NCI-H345 treated with DMSO at 0.1 percent for 48 hours (cell line): Measurements from ENCODE around the gene BIRC5.
"Not testable (repeated sequence)": the region's sequence is repeated elsewhere in the genome, so short reads cannot be mapped to it uniquely, and the experiment has no call there.

ENCODE experiments used
- DNase-seq: peaks from one replicate; lab custom pipeline; 2025; ENCODE audit not compliant: unreplicated experiment; lab: John Stamatoyannopoulos, UW

The BIRC5 gene

DNA sequence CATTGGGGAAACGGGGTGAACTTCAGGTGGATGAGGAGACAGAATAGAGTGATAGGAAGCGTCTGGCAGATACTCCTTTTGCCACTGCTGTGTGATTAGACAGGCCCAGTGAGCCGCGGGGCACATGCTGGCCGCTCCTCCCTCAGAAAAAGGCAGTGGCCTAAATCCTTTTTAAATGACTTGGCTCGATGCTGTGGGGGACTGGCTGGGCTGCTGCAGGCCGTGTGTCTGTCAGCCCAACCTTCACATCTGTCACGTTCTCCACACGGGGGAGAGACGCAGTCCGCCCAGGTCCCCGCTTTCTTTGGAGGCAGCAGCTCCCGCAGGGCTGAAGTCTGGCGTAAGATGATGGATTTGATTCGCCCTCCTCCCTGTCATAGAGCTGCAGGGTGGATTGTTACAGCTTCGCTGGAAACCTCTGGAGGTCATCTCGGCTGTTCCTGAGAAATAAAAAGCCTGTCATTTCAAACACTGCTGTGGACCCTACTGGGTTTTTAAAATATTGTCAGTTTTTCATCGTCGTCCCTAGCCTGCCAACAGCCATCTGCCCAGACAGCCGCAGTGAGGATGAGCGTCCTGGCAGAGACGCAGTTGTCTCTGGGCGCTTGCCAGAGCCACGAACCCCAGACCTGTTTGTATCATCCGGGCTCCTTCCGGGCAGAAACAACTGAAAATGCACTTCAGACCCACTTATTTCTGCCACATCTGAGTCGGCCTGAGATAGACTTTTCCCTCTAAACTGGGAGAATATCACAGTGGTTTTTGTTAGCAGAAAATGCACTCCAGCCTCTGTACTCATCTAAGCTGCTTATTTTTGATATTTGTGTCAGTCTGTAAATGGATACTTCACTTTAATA lies 10.4 kb downstream of the BIRC5 start:
- no peak for DNase-seq

DNA sequence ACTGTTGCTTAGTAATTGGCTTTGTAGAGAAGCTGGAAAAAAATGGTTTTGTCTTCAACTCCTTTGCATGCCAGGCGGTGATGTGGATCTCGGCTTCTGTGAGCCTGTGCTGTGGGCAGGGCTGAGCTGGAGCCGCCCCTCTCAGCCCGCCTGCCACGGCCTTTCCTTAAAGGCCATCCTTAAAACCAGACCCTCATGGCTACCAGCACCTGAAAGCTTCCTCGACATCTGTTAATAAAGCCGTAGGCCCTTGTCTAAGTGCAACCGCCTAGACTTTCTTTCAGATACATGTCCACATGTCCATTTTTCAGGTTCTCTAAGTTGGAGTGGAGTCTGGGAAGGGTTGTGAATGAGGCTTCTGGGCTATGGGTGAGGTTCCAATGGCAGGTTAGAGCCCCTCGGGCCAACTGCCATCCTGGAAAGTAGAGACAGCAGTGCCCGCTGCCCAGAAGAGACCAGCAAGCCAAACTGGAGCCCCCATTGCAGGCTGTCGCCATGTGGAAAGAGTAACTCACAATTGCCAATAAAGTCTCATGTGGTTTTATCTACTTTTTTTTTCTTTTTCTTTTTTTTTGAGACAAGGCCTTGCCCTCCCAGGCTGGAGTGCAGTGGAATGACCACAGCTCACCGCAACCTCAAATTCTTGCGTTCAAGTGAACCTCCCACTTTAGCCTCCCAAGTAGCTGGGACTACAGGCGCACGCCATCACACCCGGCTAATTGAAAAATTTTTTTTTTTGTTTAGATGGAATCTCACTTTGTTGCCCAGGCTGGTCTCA lies 11.2 kb downstream of the BIRC5 start:
- no peak for DNase-seq

DNA sequence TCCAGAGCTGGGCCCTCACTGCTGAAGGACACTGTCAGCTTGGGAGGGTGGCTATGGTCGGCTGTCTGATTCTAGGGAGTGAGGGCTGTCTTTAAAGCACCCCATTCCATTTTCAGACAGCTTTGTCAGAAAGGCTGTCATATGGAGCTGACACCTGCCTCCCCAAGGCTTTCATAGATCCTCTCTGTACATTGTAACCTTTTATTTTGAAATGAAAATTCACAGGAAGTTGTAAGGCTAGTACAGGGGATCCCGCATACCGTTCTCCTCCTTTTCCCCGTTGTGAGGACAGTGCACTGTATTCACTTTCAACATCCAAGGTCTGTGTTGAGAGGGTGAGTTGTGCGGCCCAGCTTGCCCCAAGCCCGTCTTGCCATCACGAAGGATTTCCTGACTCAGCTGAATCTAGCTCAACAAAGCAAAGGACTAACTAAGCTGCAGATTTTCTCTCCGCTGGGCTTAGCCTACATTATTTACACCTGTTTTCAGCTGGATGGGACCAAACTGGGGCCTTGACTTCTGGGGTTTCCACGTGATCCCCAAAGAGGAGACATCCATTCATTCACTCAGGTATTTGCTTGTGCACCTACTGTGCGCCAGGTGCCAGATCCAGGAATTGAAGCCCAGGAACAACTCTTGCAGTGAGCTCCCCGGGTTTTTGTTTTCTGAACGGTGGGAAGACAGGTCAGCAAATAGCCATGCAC lies 12.2 kb downstream of the BIRC5 start:
- no peak for DNase-seq

DNA sequence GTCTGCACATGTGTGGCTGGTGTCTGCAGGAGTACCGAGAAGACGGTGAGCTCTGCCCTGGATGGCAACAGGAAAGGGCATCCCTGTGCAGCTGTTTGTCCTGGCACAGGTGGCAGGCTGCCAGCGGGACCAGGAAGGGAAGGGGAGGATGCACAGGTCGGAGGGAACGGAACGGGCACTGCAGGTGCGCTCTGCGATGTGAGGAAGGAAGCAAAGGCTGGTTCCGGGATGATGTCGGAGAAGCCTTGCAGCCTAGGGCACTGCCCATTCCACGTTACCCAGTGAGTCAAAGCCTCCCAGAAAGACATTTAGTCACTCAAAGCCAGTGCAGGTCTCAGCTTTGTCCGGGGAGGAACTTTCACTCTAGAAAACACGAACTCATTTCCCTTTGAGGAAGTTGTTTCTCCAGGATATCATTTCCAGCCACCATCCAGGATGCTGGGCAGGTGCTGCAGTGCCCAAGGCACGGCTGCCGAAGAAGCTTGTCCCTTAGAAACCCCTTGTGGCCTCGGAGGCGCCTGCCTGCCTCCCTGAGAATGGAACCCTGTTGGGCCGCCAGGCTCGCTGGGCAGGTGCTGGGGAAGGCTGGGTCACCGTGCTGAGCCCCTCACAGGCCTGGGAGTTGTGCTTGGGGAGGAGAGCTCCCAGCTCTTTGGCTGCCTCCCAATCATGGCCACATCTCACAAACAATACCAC lies 12.9 kb downstream of the BIRC5 start:
- no peak for DNase-seq

DNA sequence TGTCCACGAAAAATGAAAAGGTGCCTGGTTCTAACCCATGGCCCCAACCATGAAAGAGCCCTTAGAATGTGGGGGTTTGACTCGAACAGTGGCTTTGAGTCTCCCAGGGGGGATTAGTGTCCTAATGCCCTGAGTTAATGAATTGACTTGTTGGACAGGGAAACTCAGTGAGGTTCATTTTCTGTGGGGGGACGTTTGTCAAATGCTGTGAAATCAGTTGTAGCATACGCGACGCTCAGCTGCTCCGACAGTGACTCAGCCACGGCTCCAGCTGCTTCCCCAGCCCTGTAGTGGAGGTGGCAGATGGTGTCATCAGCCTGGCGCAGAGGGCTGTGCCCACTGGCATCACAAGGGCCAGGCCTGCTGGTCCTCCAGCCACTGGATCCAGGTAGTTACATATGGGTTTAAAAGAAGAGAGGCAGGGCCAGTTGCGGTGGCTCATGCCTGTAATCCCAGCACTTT lies 13.4 kb downstream of the BIRC5 start:
- DNase-seq: no peak

DNA sequence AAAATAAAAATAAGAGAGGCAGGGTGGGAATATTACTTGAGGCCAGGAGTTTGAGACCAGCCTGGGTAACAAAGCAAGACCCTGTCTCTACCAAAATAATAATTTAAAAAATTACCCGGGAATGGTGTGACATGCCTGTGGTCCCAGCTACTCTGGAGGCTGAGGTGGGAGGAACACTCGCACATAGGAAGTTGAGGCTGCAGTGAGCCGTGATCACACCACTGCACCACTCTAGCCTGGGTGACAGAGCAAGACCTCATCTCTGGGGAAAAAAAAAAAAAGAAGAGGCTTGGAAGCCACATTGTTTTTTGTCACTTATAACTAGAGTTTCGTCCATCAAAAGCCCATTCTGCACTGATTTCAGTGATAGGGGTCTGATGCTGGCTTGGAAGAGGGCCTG lies 14.1 kb downstream of the BIRC5 start:
- no peak for DNase-seq

DNA sequence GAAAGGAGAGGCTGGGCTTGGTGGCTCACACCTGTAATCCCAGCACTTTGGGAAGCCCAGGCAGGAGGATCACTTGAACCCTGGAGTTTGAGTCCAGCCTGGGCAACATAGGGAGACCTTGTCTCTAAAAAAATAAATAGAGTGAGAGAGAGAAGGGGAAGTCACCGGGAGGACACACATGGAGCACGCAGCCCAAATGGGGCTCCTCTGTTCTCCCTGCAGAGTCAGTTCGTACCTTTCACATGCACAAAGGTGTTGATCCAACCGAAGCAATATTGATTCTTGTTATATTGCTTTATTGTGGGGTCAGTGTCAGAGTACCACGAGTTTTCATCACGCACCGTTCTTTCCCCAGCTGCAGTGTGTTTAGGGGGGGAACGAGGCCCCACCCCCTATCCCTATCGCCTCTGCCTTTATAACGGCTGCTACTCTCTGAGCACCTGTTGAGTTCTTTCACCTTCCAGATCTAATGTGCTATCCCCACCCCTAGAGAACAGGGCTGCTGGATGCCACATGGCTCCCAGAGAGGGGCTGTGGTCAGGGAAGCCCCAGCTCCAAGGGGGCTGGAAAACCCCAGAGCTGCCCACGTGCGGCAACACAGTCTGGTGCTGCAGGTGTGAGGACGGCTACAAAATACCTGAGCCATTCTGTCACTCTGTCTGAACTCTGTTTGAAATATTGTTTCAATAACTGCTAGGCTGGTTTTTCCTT lies 16.4 kb downstream of the BIRC5 start:
- DNase-seq: no peak

DNA sequence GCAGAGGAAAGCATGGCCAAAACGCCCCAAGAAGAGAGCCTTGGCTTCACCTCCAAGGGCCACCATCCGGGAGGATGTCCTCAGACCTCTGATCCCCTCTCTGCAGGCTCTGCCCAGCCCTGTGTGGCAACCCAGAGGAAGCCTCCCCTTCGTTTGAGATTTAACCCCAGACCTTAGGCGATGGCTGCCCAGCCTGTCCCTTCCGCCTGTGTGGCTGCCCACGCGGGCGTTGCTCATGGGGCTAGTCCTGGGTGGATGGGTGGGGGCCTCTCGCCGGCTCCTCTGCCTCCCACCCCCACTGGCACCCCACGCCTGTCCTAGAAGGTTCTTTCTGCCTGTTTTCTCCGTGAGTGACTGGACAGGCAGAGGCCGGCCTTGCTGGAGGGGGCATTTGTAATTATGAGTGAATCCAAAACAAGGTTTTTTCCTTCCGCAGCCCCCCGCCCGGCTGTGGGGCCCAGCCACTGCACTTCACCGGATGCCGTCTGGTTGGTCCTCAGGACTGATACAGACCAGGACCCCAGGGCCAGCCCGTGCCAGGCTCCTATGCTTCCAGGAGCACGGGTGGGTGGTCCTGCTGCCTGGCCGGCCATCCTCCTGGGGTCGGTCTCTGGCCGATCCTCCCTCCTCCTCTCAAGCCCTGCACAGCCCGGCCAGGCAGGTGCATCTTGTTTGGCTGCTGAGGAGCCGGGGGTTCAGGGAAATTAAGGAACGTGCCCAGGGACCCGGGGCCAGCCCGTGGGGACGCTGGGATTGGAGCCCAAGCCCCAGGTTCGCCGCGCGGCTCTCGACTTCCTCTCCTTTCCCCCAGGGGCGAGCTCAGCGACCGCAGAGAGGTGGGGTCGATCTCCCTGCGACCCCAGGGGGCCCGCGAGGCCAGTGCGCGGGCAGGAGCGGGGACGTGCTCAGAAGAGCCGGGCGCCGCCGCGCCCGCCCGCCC lies 17.2 kb downstream of the BIRC5 start, which contains the start of gene TMEM235:
TMEM235 (plus strand) TSS at position 636 of the 940 bp plus-strand sequence. CDS start 393 bp downstream, outside the sequence.
- DNase-seq: no peak

DNA sequence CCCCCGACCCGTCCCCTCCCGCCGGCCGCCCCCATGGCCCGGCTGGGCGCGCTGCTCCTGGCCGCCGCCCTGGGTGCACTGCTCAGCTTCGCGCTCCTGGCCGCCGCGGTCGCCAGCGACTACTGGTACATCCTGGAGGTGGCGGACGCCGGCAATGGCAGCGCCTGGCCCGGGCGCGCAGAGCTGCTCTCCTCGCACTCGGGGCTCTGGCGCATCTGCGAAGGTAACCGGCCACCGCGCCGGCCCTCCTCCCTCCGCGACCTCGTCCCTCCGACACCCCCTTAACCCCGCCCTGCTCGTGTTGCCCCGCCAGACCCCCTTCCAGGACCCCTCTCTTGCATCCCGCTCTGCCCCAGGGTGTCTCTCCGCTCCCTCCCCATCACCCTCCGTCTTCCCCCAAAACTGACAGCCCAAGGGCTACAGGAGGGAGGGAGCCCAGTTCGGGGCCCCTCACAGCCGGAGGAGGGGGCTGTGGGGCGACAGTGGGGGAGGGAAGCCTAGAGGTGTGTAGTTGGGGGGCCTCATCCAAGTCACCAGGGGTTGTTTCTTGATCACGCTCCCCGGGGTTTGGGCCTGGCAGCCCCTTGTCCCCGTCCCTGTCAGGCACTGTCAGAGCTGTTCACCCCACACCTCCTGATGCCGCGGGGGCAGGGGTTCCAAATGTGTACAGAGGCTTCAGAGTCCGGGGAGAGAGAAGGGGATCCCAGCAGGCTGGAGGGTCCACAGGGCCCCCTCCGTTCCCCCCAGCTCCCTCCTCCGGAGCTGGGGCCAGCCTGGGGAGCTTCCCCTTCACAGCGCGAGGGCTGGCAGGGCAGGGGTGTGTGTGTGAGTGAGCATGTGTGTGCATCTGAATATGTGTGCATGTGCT lies 18.2 kb downstream of the BIRC5 start:
- no peak for DNase-seq

DNA sequence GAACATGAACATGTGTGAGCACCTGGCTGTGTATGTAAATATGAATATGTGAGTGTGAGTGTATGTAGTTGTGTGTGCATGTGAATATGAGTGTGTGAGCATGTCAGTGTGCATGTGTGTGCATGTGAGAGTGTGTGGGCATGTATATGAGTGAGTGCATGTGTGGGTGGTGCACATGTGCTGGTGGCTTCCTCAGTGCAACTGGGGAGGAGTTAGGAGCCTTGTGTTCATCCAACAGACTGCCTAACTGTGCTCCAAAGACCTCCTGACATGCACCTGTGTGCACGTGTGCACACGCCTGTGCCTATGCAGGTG lies 18.8 kb downstream of the BIRC5 start:
- no peak for DNase-seq

DNA sequence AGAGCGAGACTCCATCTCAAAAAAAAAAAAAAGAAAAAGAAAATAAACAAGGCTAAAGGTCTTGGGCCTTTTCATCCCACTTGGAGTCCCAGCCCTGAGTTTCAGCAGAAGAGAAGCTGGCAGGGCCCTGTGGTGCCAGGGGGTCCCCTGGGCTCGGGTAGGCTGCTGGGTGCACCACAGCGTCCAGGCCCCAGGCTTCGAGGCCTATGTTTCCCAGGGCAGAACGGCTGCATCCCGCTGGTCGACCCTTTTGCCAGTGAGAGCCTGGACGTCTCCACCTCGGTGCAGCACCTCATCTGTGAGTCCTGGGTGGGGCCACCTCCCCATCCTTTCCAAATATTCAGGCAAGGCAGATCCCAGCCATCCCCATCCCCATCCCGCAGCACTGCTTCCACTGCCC lies 19.6 kb downstream of the BIRC5 start:
- no peak for DNase-seq

DNA sequence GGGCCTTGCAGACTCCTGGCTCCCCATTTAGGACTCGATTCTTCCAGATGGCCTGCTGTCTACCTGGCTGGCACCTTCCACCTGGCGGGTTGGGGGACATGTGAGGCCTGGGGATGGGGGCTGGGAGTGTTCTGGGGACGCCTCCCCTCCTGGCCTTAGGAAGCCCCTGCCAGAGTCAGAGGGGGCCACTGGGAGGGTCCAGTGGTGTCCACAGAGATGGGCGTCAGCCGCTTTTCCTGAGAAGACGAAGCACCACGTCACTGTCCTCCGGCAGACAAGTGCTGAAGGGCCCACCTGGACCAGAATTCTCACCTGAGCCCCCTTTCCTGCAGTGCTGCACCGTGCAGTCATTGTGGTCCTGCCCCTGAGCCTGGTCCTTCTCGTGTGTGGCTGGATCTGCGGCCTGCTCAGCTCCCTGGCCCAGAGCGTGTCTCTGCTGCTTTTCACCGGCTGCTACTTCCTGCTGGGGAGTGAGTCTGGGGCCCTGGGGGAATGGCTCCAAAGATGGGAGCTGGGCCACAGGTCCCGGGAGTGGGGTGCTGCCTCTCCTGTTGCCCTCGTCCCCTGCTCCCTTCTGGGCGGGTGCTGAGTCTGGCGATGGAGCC lies 20.3 kb downstream of the BIRC5 start:
- DNase-seq: no peak

DNA sequence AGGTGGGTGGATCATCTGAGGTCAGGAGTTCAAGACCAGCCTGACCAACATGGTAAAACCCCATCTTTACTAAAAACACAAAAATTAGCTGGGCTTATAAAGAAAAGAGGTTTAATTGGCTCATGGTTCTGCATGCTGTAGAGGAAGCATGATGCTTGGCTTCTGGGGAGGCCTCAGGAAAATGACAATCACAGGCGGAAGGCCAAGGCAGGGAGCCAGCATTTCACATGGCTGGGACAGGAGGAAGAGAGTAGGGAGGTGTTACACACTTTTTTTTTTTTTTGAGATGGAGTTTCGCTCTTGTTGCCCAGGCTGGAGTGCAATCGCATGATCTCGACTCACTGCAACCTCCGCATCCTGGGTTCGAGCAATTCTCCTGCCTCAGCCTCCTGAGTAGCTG lies 21.0 kb downstream of the BIRC5 start:
- not testable (repeated sequence) for DNase-seq

DNA sequence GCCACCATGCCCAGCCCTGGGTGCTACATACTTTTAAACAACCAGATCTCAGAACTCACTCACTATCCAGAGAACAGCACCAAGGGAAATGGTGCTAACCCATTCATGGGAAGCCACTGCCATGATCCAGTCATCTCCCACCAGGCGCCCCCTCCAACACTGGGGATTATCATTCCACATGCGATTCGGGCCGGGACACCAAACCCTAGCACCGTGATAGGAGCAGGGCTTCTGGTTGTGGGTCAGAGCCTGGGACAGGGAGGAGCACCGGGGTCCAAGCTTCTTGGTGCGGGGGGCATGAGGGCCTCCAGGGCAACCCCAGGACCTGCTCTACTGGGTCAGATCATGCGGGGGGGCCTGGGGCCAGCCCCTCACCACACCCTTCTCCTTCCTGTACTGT lies 21.8 kb downstream of the BIRC5 start:
- no peak for DNase-seq

DNA sequence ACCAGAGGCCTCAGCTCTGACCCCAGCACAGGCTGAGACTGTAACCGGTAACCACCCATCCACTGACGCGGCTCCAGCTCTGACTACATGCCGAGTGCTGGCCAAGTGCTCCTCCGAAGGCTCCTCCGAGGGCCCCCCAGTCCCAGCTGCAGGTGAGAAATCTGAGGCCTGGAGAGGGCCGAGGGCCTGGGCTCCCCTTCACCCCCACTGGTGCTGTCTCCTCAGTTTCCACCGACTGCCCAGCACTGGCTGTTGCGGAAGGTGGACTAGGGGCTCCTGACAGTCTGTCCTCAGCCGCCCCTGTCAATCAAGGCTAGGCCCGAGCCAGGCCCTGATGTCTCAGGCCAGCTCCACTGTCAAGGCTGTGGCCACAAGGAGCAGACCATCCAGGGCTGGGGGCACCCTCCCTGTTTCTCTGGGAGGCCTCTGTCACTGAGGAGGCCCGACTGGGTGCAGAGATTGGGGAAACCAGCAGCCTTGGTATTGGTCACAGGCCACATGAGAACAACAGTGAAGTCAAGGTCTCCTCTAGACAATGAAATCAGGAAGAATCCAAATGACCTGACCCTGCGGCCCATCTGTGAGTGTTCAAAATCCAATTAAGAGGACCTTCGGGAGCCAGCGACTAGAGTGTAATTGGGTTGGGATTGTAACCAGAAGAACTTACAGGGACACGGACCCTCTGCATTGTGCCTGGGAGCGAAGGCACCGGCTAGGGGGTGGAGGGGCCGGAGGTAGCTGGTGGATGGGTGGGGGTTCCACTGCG lies 22.5 kb downstream of the BIRC5 start:
- DNase-seq: no peak

DNA sequence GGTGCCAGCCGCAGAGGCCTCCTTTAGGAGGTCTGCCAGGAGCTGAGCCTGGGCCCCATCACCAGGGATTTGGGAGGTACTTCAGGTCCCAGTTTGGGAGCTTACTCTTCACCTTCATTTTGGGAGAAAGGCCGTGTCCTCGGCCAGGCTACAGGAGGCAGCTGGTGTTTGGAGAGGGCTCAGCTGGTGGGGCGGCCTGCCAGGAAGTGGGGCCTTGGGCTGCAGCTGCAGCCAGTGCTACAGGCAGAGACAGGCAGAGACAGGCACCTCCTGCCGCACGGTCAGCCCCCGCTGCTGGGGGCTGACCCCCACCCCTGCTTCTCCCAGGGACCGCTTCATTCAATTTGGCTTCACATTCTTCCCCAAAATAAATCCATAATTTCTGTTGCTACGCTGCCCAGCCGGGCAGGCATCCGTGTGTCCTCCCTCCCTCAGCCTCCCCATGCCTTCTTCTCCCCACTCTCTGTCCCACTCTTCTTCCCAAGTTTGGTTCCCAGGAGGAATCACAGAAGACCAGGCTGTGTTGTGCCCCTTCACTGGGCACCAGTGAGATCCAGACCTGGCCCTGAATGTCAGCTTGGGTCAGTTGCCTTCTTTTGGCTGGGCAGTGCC lies 23.5 kb downstream of the BIRC5 start:
- no peak for DNase-seq
